ENCODE data around the gene DOK3. TPM values are rescaled to one million over a fixed set of nuclear protein-coding genes. Genes with fewer than 3 reads are reported as not detected.
"Not testable (repeated sequence)": the region's sequence is repeated elsewhere in the genome, so short reads cannot be mapped to it uniquely, and the experiment has no call there.

The DOK3 gene
- total RNA-seq, 2 experiments from 2014 or later = 3.7 to 6.0 TPM

DNA sequence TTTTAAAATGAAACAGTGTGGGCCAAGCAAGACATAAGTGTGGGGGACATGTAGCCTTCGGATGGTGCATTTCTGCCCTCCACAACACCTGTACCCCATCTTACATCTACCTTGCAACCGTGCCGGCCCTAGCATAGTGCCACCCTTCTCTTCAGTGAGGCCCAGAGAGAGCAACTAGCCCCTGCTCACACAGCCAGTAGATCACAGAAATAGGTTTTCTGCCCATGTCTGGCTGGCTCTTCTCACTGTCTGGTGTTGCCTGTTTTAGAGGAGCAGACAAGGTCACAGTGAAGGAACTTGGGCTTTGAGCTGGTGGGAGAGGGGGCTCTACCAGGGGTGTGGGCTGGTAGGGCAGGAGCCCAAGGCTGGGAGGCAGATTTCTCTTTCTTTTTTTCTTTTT, 23.4 kb downstream of the DOK3 start:
- Mint-ChIP-seq H3K4me1 (peaks cover 6% of the 10 kb centered on the region), H3K9me3 (no peaks in the 10 kb centered on the region)
- POLR2A ChIA-PET = interaction anchor here (1.2 kb wide), 1 partner anchor 14 kb away, joined by 8 read pairs; no protein-coding TSS in a partner anchor

DNA sequence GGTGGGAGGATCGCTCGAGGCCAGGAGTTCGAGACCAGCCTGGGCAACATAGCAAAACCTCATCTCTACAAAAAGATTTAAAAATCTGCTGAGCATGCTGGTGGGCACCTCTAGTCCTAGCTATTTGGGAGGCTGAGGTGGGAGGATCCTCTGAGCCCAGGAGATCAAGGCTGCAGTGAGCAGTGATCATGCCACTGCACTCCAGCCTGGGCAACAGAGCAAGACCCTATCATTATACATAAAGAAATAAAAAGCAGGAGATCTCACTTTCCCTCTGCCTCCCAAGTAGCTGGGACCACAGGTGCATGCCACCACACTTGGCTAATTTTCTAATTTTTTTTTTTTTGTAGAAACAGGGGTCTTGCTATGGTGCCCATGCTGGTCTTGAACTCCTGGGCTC, 23.9 kb downstream of the DOK3 start:
- not testable (repeated sequence) for H3K27me3 Mint-ChIP-seq; H3K27ac Mint-ChIP-seq; H3K4me3 Mint-ChIP-seq; H3K9me3 Mint-ChIP-seq; H3K4me1 Mint-ChIP-seq; ATAC-seq (ENCODE audit: low read depth); DNase-seq
- H3K36me3 Mint-ChIP-seq = peaks cover 20% of the 10 kb centered on the region
- POLR2A ChIA-PET = interaction anchor here (1.2 kb wide), 1 partner anchor 14 kb away, joined by 8 read pairs; no protein-coding TSS in a partner anchor

More for the DNA sequence above, 23.4 kb downstream of the DOK3 start:
- DNase-seq = no peak
- Mint-ChIP-seq H3K36me3 (peaks cover 22% of the 10 kb centered on the region), H3K27me3 (no peaks in the 10 kb centered on the region), H3K27ac (no peak overlapping the region), H3K4me3 (no peak overlapping the region)
- no peak for ATAC-seq (ENCODE audit: low read depth)

DNA sequence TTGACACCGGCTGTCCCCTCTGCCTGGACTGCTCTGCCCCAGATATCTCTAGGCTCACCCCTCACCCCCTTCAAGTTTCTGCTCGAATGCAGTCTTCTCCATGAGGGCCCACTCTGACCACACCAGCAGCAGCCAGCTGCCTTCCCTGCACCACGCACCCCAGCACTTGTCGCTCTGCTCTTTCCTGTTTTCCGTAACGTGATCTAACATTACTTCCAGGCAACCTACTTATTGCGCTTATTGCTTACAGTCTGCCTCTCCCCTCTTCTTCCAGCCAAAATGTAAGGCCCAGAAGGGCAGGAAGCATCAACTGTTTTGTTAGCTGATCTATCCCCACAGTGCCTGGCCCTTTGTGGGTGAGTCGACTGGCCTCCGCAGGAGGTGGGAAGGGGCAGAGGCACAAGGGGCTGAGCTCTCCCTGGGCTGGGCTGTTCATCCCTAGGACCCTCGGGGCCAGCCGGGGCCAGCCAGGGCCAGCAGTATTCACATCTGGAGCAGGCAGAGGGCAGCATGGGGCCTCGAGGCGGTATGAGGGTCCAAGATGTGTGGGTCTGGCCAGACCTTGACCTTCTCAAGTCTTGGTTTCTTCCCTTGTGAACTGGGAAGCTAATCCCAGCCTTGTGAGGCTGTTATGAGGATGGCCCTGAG, 24.6 kb downstream of the DOK3 start:
- Mint-ChIP-seq H3K4me1 (peaks cover 7% of the 10 kb centered on the region), H3K27me3 (no peaks in the 10 kb centered on the region), H3K27ac (peak overlapping the region; percentile 0), H3K36me3 (peaks cover 13% of the 10 kb centered on the region), H3K4me3 (no peak overlapping the region), H3K9me3 (no peaks in the 10 kb centered on the region)
- ATAC-seq (ENCODE audit: low read depth) (no peak), DNase-seq (no peak)
- POLR2A ChIA-PET = interaction anchor here (0.6 to 1.2 kb wide), 2 partner anchors 12 to 13 kb away, joined by 3 to 8 read pairs; no protein-coding TSS in a partner anchor

DNA sequence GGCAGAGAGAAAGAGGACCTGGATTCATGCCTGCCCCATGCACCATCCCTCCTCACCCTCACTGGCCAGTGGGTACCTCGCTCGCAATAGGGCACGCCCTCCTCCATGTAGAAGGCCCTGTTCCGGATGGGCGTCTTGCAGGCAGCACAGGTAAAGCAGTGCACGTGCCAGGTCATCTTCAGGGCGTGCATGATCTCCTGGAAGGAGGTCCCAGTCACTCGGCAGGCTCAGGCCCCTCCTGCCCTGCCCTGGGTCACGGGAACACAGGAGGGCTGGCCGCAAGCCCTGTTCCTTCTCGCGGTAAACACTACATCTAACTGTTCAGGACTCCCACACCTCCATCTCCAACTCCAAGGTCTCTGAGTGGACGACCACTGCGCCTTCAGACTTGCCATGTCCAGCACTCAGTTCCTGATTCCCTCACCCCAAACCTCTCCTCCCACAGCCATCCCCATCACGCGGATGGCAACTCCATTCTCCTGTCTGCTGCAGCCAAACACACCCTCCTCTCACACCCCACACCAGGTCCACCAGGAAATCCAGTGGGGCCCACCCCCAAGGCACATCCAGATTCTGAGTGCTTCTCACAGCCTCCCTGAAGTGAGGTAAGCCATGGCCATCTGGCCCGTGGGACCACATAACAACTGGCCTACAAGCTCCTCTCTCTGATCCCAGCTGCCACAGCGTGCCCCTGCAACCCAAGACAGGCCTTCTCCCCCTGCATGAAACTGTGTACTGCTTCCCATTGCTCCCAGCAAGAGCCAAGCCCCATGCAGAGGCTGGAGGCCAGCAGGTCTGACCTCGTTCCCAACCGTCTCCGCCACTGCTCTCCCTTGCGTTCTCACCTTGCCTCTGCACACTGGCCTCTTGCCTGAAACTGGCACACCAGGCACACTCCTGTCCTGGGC, 25.4 kb downstream of the DOK3 start:
- ATAC-seq (ENCODE audit: low read depth) = no peak
- POLR2A ChIA-PET = interaction anchor here (0.6 kb wide), 1 partner anchor 11 kb away, joined by 3 read pairs; no protein-coding TSS in a partner anchor
- H3K4me1 Mint-ChIP-seq = peaks cover 15% of the 10 kb centered on the region
- no peak for DNase-seq
- H3K4me3 Mint-ChIP-seq = no peak overlapping the region
- H3K27me3 Mint-ChIP-seq = no peaks in the 10 kb centered on the region
- H3K36me3 Mint-ChIP-seq = peaks cover 11% of the 10 kb centered on the region
- peak overlapping the region; percentile 49 for H3K27ac Mint-ChIP-seq
- H3K9me3 Mint-ChIP-seq = no peaks in the 10 kb centered on the region

DNA sequence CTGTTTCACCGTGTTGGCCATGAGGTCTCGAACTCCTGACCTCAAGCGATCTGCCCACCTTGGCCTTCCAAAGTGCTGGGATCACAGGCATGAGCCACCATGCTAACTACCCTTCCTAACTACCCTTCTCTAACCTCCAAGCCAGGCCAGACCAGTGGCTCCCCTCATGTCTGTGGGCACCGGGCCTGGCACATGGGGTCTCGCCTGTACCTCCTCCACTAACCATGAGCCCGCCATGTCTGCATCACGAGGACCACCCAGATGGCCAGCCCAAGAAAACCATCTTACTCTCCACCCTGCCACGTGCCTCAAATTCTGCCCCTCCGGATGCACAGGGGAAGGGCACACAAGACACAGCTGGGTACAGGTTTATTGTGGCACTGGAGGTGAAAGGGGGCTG, 26.6 kb downstream of the DOK3 start:
- Mint-ChIP-seq H3K36me3 (peaks cover 14% of the 10 kb centered on the region), H3K27me3 (no peaks in the 10 kb centered on the region), H3K4me3 (no peak overlapping the region), H3K9me3 (no peaks in the 10 kb centered on the region), H3K27ac (no peak overlapping the region), H3K4me1 (peaks cover 27% of the 10 kb centered on the region)
- no peak for ATAC-seq (ENCODE audit: low read depth)
- DNase-seq = no peak
- POLR2A ChIA-PET = interaction anchor here (0.6 to 0.8 kb wide), 2 partner anchors 14 to 115 kb away, joined by 3 to 5 read pairs; partner anchors contain the start of gene PDLIM7

DNA sequence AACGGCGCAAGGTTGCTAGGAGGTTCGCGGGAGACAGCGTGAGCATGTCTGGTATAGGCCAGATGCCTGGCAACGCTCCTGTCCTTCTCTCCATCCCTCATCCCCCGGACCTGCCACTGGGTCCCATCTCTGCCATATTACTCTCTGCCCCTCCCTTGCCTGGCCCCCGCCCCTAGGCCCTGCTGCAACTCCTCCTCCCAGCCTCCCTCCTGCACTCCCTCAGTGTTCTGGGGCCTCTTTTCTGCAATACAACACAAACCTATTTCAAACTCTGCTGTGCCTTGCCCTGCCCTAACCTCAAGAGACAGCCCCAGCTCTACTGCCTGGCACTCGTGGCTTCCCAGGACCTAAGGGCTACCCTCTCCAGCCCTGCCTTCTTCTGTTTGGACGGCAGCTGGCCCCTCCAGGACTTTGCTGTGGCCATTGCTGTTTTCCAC, 27.2 kb downstream of the DOK3 start:
- no peak for DNase-seq
- POLR2A ChIA-PET = no interaction called here

DNA sequence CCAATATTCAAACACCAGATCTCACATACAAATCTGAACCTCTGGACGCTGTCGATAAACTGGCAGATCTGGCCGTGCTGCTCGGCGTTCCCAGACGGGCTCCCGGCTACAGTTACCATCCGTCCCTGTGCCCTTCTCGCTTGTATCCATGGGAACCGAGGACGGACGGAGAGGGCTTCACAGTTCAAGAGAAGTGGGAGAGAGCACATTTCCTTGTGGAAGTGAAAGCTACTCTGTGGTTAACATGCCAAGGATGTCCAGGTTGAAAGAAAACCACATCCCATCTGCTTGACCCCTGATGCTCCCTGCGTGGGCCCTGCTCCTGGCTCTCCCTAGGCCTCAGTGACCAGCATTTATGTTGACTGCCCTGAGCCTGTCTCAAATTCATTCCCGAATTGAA, 29.9 kb downstream of the DOK3 start:
- H3K4me3 Mint-ChIP-seq = peak overlapping the region; percentile 45
- peaks cover 9% of the 10 kb centered on the region for H3K36me3 Mint-ChIP-seq
- no peak for ATAC-seq (ENCODE audit: low read depth)
- H3K27me3 Mint-ChIP-seq = no peaks in the 10 kb centered on the region
- DNase-seq = no peak
- peaks cover 47% of the 10 kb centered on the region for H3K4me1 Mint-ChIP-seq
- H3K9me3 Mint-ChIP-seq = no peaks in the 10 kb centered on the region
- H3K27ac Mint-ChIP-seq = peak overlapping the region; percentile 94
- POLR2A ChIA-PET = interaction anchor here (0.7 to 1.6 kb wide), 7 partner anchors 9 to 30 kb away, joined by 3 to 7 read pairs (median 5); partner anchors contain the start of gene PDLIM7

More for the DNA sequence above, 27.2 kb downstream of the DOK3 start:
- Mint-ChIP-seq H3K36me3 (peaks cover 14% of the 10 kb centered on the region), H3K9me3 (no peaks in the 10 kb centered on the region), H3K4me3 (no peak overlapping the region), H3K27me3 (no peaks in the 10 kb centered on the region), H3K4me1 (peaks cover 32% of the 10 kb centered on the region), H3K27ac (no peak overlapping the region)
- ATAC-seq (ENCODE audit: low read depth) = no peak

DNA sequence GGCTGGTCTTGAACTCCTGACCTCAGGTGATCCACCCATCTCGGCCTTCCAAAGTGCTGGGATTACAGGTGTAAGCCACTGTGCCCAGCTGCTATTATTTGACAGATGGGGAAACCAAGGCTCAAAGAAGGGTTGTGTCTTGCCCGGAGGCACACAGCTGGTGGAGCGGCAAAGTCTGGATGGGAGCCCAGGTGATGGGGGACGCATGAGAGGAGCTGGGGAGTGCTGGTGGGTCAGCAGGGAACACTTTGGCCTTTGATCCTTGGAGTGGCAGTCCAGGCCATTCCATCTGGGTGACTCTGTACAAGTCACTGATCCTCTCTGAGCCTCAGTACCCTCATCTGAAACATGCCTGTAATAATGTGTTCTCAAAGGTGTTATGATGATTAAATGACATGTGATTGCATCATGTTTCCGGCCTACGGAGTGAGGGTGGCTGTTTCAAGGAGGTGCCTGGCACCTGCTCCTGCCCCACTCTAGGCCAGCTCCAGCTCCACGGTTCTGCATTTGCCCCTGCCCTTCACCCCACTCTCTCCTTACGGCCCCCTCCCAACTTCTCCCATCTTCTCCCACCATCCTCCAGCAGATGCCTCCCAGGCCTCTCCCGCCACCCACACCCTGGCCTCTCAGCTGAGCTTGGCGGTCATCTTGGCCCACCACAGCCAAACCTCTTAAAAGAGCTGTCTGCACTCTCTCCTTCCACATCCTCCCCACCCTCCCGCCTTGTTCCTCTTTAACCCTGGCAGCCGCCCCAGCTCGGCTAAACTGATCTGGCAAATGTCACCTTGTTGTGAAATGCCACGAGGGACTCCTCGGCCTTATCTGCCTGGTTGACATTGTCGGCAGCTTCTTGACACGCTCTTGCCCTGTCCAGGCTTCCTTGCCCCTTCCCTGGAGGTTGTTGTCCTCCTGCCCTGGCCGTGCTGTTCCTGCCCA, 30.6 kb downstream of the DOK3 start:
- no peaks in the 10 kb centered on the region for H3K9me3 Mint-ChIP-seq
- peaks cover 13% of the 10 kb centered on the region for H3K36me3 Mint-ChIP-seq
- DNase-seq (peak; percentile 71), ATAC-seq (ENCODE audit: low read depth) (peak; percentile 82)
- H3K27me3 Mint-ChIP-seq = no peaks in the 10 kb centered on the region
- peak overlapping the region; percentile 94 for H3K27ac Mint-ChIP-seq
- H3K4me3 Mint-ChIP-seq = peak overlapping the region; percentile 45
- POLR2A ChIA-PET = interaction anchor here (0.6 to 2.3 kb wide), 7 partner anchors 8 to 47 kb away, joined by 3 to 7 read pairs (median 5); partner anchors contain the start of gene PDLIM7
- H3K4me1 Mint-ChIP-seq = peaks cover 52% of the 10 kb centered on the region

DNA sequence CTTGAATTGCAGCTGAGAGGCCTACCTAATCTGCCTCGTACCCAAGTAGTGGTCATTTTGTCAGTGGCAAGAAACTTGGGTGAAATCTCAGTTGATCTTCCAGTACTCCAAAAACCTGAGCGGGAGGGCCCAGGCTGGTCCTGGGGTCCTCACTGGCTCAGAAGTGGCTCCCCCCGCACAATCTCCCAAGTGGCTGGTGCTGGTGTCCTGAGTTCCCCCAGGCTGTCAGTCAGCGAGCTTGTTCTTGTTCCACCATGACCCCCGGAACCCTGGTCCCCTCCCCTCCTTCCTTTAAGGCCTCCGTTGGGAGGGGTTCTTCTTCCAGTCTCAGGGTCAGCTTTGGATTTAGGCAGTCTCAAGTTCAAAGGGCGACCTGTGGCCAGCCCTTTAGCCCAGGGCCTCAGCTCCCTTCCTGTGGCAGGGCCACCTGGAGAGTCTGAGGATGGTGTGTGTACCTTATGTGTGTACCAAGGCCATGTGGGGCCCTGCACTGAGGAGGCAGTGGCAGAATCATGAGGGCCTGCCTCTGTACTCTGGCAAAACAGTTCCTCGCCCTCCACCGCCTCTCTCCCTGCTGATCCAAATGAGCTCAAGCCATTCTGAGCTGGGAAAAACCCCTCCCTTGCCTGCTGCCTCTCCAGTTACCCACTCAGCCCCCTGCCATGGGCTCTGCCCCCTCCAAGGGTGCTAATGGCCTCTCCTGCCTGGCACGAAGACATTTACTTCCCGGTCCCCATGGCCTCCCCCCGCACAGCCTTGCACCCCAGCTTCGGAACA, 31.7 kb downstream of the DOK3 start:
- no peak for DNase-seq
- H3K27ac Mint-ChIP-seq = peak overlapping the region; percentile 94
- H3K27me3 Mint-ChIP-seq = no peaks in the 10 kb centered on the region
- POLR2A ChIA-PET = interaction anchor here (0.8 to 3.1 kb wide), 7 partner anchors 8 to 46 kb away, joined by 3 to 17 read pairs (median 4); partner anchors contain the start of gene PDLIM7
- peaks cover 53% of the 10 kb centered on the region for H3K4me1 Mint-ChIP-seq
- no peak overlapping the region for H3K4me3 Mint-ChIP-seq
- H3K9me3 Mint-ChIP-seq = no peaks in the 10 kb centered on the region
- ATAC-seq (ENCODE audit: low read depth) = no peak
- peaks cover 10% of the 10 kb centered on the region for H3K36me3 Mint-ChIP-seq

DNA sequence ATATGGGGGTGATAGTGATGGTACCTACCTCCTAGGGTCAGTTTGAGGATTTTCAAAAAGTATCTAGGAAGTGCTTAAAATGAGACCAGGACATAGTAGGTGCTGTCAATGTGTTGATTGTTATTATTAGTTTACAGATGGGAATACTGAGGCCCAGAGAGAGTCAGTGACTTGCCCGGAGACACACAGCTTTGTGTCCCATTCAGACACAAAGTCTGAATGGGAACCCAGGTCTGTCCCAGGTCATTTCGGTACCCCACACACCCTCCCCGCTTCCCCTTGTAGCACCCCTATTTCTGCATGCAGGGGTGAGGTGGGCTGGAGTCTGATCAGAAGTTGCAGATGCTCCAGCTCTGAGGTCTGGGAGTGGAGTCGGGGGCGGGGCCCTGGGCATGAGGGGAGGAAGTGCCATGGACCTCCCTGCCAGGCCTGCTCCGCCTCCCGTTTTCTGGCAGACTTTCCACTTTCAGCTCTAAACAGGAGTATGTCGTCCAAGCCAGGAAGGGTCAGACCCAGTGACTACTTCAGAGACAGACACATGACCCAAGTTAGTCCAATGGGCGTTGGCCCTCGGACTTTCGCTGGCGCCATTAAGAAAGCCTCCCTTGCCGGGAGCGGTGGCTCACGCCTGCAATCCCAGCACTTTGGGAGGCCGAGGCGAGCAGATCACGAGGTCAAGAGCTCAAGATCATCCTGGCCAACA, 32.9 kb downstream of the DOK3 start:
- H3K27me3 Mint-ChIP-seq = no peaks in the 10 kb centered on the region
- ATAC-seq (ENCODE audit: low read depth) (no peak), DNase-seq (no peak)
- H3K4me3 Mint-ChIP-seq = no peak overlapping the region
- POLR2A ChIA-PET = interaction anchor here (1.5 to 3.1 kb wide), 3 partner anchors 13 to 21 kb away, joined by 5 to 17 read pairs (median 7); partner anchors contain the start of gene PDLIM7
- peaks cover 6% of the 10 kb centered on the region for H3K36me3 Mint-ChIP-seq
- H3K9me3 Mint-ChIP-seq = no peaks in the 10 kb centered on the region
- peak overlapping the region; percentile 81 for H3K27ac Mint-ChIP-seq
- peaks cover 53% of the 10 kb centered on the region for H3K4me1 Mint-ChIP-seq

DNA sequence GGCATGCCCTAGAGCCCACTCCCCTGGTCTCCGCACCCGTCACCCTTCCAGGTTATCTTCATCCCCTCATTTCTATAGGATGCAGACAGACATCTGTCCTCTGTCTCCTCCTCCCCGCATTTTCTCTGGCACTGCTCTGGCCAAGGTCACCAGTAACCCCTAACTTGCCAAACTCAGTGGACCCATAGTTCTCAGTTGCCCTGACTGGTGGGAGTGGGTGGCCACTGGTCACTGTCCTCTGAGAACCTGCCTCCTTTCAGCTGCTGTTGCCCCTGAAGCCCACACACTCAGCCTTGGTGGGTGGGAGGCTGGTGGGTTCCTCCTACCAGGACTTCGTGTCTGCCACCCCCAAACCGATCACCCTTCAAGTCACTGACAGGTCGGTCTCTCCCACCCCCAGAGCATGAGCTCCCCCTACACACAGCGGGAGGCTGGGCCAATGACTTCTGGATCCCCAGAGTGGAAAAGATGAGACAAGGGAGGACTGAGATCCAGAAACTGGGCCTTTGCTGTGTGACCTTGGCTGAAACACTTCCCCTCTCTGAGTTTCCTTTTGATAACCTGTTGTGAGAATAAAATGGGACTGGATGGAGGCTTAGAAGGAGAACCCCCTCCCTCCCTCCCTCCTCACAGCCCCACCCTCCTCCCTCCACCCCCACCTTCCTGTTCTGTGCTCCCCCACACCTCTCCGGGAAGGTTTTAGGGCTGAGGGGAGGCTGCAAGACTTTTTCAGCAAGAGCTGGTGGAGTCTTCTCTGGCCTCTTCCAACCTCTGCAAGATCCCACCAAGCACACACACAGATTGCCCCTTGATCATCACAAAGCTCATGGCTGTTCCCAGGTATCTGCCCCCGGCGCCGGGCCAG, 33.8 kb downstream of the DOK3 start:
- Mint-ChIP-seq H3K36me3 (peaks cover 6% of the 10 kb centered on the region), H3K4me3 (peak overlapping the region; percentile 10), H3K9me3 (no peaks in the 10 kb centered on the region), H3K27ac (peak overlapping the region; percentile 81), H3K4me1 (peaks cover 62% of the 10 kb centered on the region), H3K27me3 (no peaks in the 10 kb centered on the region)
- ATAC-seq (ENCODE audit: low read depth) (no peak), DNase-seq (no peak)
- POLR2A ChIA-PET = interaction anchor here (1.5 to 3.1 kb wide), 3 partner anchors 12 to 21 kb away, joined by 5 to 17 read pairs (median 7); partner anchors contain the start of gene PDLIM7

Measured in activated naive CD8-positive, alpha-beta T cell treated with anti-CD3 and anti-CD28 coated beads, Interleukin-2, amount 10 ng/mL, durations not matched to agents 7 days and 5 days (primary cell).